Right cardiac atrium (tissue), 5 donors: ENCODE results near the gene WWC1. TPM values are rescaled to one million over a fixed set of nuclear protein-coding genes. Genes with fewer than 3 reads are reported as not detected.

Experiments used
- ATAC-seq, 2 donors: fragments of 200-7000 bp; cut with Tn5 transposase; one replicate each; pipeline versions ENCODE4 v1.8.0 to v1.9.1; 2020; ENCODE audit warnings: moderate library complexity in 2 of 2, mild to moderate bottlenecking in 1 of 2
- DNase-seq, 3 donors: peaks; one replicate each; pipeline ENCODE4 v3.0.0-alpha.2; 2020
- H3K27ac ChIP-seq: one replicate; pipeline ENCODE4 v1.5.1; 2013; ENCODE audit warnings: mild to moderate bottlenecking, low read length, control low read depth, moderate library complexity
- H3K27me3 ChIP-seq: one replicate; pipeline ENCODE4 v1.6.1; 2013; ENCODE audit not compliant: control insufficient read depth, insufficient read depth
- H3K4me1 ChIP-seq: one replicate; pipeline ENCODE4 v1.6.1; 2013; ENCODE audit warnings: low read length; ENCODE audit not compliant: control insufficient read depth, insufficient read depth
- H3K4me3 ChIP-seq: one replicate; pipeline ENCODE4 v1.5.1; 2013; ENCODE audit warnings: low read length, control low read depth
- H3K9me3 ChIP-seq: one replicate; pipeline ENCODE4 v1.6.1; 2013; ENCODE audit warnings: low read length; ENCODE audit not compliant: control insufficient read depth
- WGBS: extraction: QIAGEN DNeasy Blood & Tissue Kit; methylation state at CpG from one replicate; pipeline ENCODE4 v1.1.7; 2013; 5-methylcytosine and 5-hydroxymethylcytosine counted together
- intact Hi-C, 4 donors: fragments of 100-400 bp; cut with DNase I; formaldehyde crosslinking; loops; one replicate each; pipeline versions ENCODE4 v1.11.0 to v1.14.0; 2022 to 2023
- polyA plus RNA-seq: library from polyadenylated mRNA; stranded (reverse); fragments of 200-250 nt; gene quantifications from one replicate; pipeline ENCODE4 v1.2.3, GENCODE V29; 2013
- total RNA-seq, 4 donors: library from RNA; stranded (reverse); fragmentation: NEBNext Ultra II Directional; extraction: Animal tissue kit (Norgen Biotek cat#: 25700); gene quantifications; one replicate each; pipeline ENCODE4 v1.2.1, GENCODE V29; 2021
- donor health status: healthy with polysubstance abuse.
- donor health status: DM: no; HTN: yes; CAD: no.
- donor health status: DM: no; HTN: no; CAD: no.
- donor health status: DM: no; HTN: yes; CAD: no; lungs with severe emphysema.
- donor health status: DM: yes; HTN: yes; CAD: no.

Gene WWC1
- total and polyA plus RNA-seq, 5 donors: 0.45 to 1.7 (median 1.0) TPM

DNA sequence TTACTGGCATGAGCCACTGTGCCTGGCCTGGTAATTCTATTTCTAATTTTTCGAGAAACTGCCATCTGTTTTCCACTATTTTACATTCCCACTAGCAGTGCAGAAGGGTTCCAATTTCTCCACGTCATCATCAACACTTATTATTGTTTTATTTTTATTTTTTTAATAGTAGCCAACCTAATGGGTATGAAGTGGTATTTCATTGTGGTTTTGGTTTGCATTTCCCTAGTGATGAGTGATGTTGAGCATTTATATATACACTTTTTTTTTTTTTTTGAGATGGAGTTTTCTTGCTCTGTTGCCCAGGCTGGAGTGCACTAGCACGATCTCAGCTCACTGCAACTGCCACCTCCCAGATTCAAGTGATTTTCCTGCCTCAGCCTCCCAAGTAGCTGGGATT, 28.3 kb downstream of the WWC1 start:
- H3K4me3 ChIP-seq: no peak overlapping the region
- intact Hi-C loops: no loop called here
- H3K27me3 ChIP-seq: no peaks in the 10 kb centered on the region
- peaks cover 2% of the 10 kb centered on the region for H3K4me1 ChIP-seq
- ATAC-seq (no peak), DNase-seq (no peak)
- 88% methylated on average over 3 of the region's 3 CpGs for WGBS
- H3K27ac ChIP-seq: no peak overlapping the region
- H3K9me3 ChIP-seq: no peaks in the 10 kb centered on the region

- H3K27ac ChIP-seq: no peak overlapping the region
- WGBS: 89% methylated on average over 9 of the region's 9 CpGs
- no peak for ATAC-seq
Measured at GRCh38 chr5:168320805-168321204, 29.4 kb downstream of the WWC1 start.

DNA sequence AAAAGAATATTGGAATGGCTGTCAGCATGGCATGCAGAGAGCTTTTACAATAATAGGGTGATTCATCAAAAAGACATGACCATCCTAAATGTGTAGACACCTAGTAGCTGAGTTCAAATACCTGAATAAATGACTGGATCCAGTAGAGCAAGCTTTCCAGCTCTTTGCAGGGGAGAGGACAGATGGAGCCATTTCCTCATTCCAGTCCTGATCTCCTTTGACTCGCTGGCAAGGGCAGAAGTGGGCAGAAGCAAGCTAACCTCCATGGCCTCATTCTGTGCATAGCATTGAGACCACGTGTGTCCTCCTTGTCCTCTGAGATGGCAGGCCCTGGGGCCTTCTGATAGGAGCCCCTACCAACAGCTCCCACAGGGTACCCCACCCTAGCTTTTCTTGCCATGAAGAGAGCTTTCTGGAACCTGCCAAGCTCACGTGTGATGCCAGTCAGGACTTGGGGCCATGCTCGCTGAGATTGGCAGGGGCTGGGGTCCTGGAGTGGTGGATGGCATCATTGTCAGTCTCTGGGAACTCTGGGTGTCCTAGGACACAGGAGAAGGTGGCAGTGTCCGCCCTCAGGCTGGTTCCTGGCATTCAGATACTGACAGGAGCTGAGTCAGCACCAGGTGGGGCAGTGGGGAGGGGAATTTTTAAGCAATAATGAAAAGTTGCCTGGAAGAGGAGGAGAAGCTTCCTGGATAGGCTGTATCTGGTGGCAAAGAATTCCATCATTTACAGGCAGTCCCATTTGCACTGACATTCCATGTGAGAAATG, 33.6 kb downstream of the WWC1 start:
- no peak for ATAC-seq
- H3K27ac ChIP-seq: no peak overlapping the region
- DNase-seq: no peak
- H3K9me3 ChIP-seq: no peaks in the 10 kb centered on the region
- intact Hi-C loops: no loop called here
- H3K4me3 ChIP-seq: no peak overlapping the region
- 78% methylated on average over 5 of the region's 5 CpGs for WGBS
- no peaks in the 10 kb centered on the region for H3K4me1 ChIP-seq
- no peaks in the 10 kb centered on the region for H3K27me3 ChIP-seq

More at GRCh38 chr5:168320805-168321204, 29.4 kb downstream of the WWC1 start:
- DNase-seq: no peak
- Histone ChIP-seq H3K4me3 (no peak overlapping the region), H3K9me3 (no peaks in the 10 kb centered on the region), H3K27me3 (no peaks in the 10 kb centered on the region), H3K4me1 (peaks cover 2% of the 10 kb centered on the region)
- intact Hi-C loops: no loop called here

GRCh38 chr5:168327019-168327421, 35.6 kb downstream of the WWC1 start:
- 90% methylated on average over 3 of the region's 3 CpGs for WGBS
- ATAC-seq (no peak), DNase-seq (no peak)
- H3K27ac ChIP-seq: no peak overlapping the region
- H3K27me3 ChIP-seq: no peaks in the 10 kb centered on the region
- H3K4me1 ChIP-seq: no peaks in the 10 kb centered on the region
- no peaks in the 10 kb centered on the region for H3K9me3 ChIP-seq
- intact Hi-C loops: no loop called here
- no peak overlapping the region for H3K4me3 ChIP-seq

- H3K27me3 ChIP-seq: no peaks in the 10 kb centered on the region
- ATAC-seq: no peak
- H3K4me3 ChIP-seq: no peak overlapping the region
- no peaks in the 10 kb centered on the region for H3K9me3 ChIP-seq
- 68% methylated on average over 2 of the region's 2 CpGs for WGBS
- no peak for DNase-seq
- no peak overlapping the region for H3K27ac ChIP-seq
- intact Hi-C loops: no loop called here
- no peaks in the 10 kb centered on the region for H3K4me1 ChIP-seq
Measured at GRCh38 chr5:168327451-168327850, 36.0 kb downstream of the WWC1 start.

- intact Hi-C loops: no loop called here
- WGBS: 62% methylated on average over 4 of the region's 4 CpGs
- DNase-seq (no peak), ATAC-seq (no peak)
- Histone ChIP-seq H3K4me3 (no peak overlapping the region), H3K27me3 (no peaks in the 10 kb centered on the region), H3K27ac (no peak overlapping the region), H3K4me1 (no peaks in the 10 kb centered on the region), H3K9me3 (no peaks in the 10 kb centered on the region)
Measured at GRCh38 chr5:168327994-168328393, 36.5 kb downstream of the WWC1 start.

- WGBS: 22% methylated on average over 6 of the region's 6 CpGs
- no peaks in the 10 kb centered on the region for H3K9me3 ChIP-seq
- no peaks in the 10 kb centered on the region for H3K27me3 ChIP-seq
- DNase-seq (no peak), ATAC-seq (peak in 1 of 2 donors; percentile 51)
- no peak overlapping the region for H3K27ac ChIP-seq
- intact Hi-C loops: no loop called here
- H3K4me1 ChIP-seq: no peaks in the 10 kb centered on the region
- no peak overlapping the region for H3K4me3 ChIP-seq
Measured at GRCh38 chr5:168328814-168329213, 37.4 kb downstream of the WWC1 start.

GRCh38 chr5:168329302-168329701, 37.9 kb downstream of the WWC1 start:
- H3K27ac ChIP-seq: no peak overlapping the region
- intact Hi-C loops: no loop called here
- H3K27me3 ChIP-seq: no peaks in the 10 kb centered on the region
- no peaks in the 10 kb centered on the region for H3K9me3 ChIP-seq
- no peak for ATAC-seq
- no peak for DNase-seq
- H3K4me3 ChIP-seq: no peak overlapping the region
- 32% methylated on average over 4 of the region's 4 CpGs for WGBS
- H3K4me1 ChIP-seq: no peaks in the 10 kb centered on the region

DNA sequence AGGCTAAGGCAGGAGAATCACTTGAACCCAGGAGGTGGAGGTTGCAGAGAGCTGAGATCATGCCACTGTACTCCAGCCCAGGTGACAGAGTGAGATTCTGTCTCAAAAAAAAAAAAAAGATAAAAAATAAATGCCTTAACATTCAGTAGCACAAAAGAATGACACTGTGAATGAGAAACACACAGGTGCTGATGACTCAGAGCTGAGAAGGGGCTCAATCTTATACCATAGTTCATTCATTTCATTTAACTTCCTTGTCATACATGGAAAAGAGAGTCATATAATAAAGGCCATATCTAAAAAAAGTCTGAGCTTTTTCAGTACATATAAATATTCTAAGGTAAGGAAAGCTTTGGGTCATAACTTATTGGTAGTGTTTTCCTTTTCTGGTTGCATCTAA, 40.6 kb downstream of the WWC1 start:
- ATAC-seq (no peak), DNase-seq (no peak)
- Histone ChIP-seq H3K4me3 (no peak overlapping the region), H3K4me1 (no peaks in the 10 kb centered on the region), H3K27me3 (no peaks in the 10 kb centered on the region), H3K27ac (no peak overlapping the region), H3K9me3 (no peaks in the 10 kb centered on the region)
- intact Hi-C loops: no loop called here

GRCh38 chr5:168334280-168334679, 42.8 kb downstream of the WWC1 start:
- WGBS: 37% methylated on average over 3 of the region's 3 CpGs
- no peak overlapping the region for H3K27ac ChIP-seq

DNA sequence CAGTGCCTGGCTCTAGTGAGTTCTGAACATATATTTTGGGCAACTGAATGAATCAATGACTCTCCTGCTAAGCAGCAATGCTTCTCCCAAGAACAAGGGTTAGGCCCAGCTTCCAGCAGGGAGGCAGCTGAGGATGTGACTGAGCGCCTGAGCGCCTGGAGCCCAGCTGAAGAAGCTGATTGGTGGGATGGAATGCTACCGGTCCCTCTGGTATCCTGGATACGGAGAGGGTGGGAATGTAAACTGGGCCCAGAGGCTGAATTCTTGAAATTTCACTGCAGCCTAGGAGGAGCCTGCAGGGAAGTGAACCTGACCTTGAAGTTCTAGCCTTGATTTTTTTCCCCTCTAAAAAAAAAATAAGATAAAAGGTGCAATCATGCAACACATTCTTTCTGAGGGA, 43.2 kb downstream of the WWC1 start:
- Histone ChIP-seq H3K9me3 (no peaks in the 10 kb centered on the region), H3K27ac (no peak overlapping the region), H3K4me3 (no peak overlapping the region), H3K27me3 (no peaks in the 10 kb centered on the region), H3K4me1 (no peaks in the 10 kb centered on the region)
- intact Hi-C loops: no loop called here
- ATAC-seq (peak; percentile 49 to 54), DNase-seq (no peak)
- WGBS: 38% methylated on average over 4 of the region's 4 CpGs

More at GRCh38 chr5:168334280-168334679, 42.8 kb downstream of the WWC1 start:
- ATAC-seq: peak in 1 of 2 donors; percentile 13
- no peak overlapping the region for H3K4me3 ChIP-seq
- intact Hi-C loops: no loop called here
- H3K4me1 ChIP-seq: no peaks in the 10 kb centered on the region
- no peak for DNase-seq
- no peaks in the 10 kb centered on the region for H3K9me3 ChIP-seq
- no peaks in the 10 kb centered on the region for H3K27me3 ChIP-seq

GRCh38 chr5:168337361-168337760, 45.9 kb downstream of the WWC1 start:
- 80% methylated on average over 2 of the region's 2 CpGs for WGBS
- ATAC-seq: no peak

More at GRCh38 chr5:168337361-168337760, 45.9 kb downstream of the WWC1 start:
- Histone ChIP-seq H3K27ac (no peak overlapping the region), H3K4me3 (no peak overlapping the region), H3K27me3 (no peaks in the 10 kb centered on the region), H3K4me1 (no peaks in the 10 kb centered on the region), H3K9me3 (no peaks in the 10 kb centered on the region)
- intact Hi-C loops: no loop called here
- no peak for DNase-seq
